HT-29 (cell line): ENCODE data around the gene AP1S1. TPM values are rescaled to one million over a fixed set of nuclear protein-coding genes. Genes with fewer than 3 reads are reported as not detected.
"Not testable (repeated sequence)": the region's sequence is repeated elsewhere in the genome, so short reads cannot be mapped to it uniquely, and the experiment has no call there.

Experiments used
- DNase-seq: peaks from one replicate; pipeline ENCODE4 v3.0.0-alpha.2; 2015; ENCODE audit warnings: low spot score
- small RNA-seq: library from RNA; depleted of rRNA; stranded (forward); fragments of <200 nt; gene quantifications from one replicate; pipeline ENCODE3, GENCODE V24; 2014
- total RNA-seq: library from RNA; depleted of rRNA; stranded (reverse); fragments of >200 nt; shearing (Covaris generic); gene quantifications from 2 replicates; pipeline ENCODE4 v1.2.3, GENCODE V29; 2014; rRNA removed

Gene AP1S1
- total RNA-seq, 1 experiment from 2014 or later, result 277 TPM

DNA sequence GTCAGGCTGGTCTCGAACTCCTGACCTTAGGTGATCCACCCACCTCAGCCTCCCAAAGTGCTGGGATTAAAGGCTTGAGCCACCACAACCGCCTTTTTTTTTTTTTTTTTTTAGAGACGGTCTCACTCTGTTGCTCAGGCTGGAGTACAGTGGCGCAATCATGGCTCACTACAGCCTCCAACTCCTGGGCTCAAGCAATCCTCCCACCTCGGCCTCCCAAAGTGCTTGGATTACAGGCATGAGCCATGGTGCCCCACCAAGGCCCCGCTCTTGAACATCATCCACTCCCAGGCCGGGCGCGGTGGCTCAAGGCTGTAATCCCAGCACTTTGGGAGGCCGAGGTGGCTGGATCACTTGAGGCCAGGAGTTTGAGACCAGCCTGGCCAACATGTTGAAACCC lies 45.2 kb downstream of the AP1S1 start:
- not testable (repeated sequence) for DNase-seq

- no peak for DNase-seq
These were observed 46.2 kb downstream of the AP1S1 start for GRCh38 chr7:101200504-101200861.

DNA sequence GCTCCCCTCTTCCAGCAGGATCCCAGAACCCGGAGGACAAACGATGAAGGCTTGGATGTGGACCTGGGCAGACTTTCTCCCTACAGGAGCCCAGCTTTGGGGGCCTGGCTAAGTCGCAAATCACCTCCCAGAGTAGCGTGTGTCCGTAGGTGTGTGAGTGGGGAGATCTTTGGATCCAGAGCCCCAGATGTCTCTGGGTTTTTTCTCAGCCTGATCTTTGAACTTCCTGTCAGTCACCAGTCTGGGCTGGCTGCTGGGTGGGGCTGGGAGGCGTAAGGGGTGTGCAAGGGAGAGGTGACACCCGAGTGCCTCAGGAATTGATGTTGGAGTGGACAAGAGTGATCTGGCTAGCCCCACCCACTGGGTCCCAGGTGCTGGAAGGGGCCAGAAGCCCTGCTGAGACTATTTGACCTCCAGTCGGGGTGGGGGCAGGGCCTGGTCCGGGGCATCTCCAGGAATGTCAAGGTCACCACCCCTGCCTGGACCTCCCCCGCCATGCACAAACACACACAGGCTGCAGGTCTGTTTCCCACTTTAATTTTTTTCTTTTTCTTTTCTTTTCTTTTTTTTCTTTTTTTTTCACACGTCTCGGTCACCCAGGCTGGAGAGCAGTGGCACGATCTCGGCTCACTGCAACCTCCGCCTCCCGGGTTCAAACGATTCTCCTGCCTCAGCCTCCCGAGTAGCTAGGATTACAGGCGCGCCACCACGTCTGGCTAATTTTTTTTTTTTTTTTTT lies 46.8 kb downstream of the AP1S1 start, which contains the start of gene MOGAT3:
Gene MOGAT3 (minus strand): TSS at position 175 of the 738 bp plus-strand sequence. CDS start 182 bp downstream, outside the sequence.
- DNase-seq, result peak; percentile 84

DNA sequence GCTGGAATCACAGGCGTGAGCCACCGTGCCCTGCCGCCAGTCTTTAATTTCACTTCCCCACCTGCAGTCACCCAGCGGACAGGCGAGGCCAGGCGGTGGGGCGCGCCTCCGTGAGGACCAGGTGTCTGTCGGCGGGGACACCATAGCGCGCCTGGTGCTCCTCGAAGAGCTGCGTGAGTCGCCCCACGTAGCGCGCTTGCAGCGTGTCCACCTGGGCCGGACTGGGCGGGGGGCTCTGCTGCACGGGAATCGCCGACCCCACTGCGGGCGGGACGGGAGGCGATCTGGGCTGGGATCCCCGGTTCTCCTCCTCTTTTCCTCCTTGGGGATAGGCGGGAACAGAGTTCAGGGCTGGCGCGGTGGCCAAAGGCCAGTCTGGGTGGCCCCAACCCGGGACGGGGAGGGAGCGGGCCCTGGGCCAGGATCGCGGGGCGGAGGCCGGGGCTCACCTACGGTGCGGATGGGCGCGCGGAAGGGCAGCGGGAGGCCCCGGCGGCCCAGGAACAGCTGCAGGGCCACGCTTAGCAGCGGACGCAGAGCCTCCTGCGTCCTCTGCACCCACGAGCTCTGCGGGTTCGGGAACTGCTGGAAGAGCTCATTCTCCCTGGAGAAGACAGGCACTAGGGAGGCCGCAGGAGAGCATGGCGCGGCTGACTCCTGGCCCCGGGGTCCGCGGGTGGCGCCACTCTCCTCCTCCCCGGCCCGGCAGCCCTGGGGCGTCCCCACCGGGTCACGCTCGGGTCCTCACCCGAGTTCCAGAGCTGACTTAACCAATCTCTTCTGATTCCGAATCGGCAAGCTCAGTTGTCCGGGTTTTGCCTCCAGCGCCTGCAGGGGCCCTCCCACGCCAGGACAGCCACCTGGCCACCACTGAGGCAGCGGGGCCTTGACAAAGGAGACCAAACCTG lies 47.7 kb downstream of the AP1S1 start:
- DNase-seq, result peak; percentile 55

DNA sequence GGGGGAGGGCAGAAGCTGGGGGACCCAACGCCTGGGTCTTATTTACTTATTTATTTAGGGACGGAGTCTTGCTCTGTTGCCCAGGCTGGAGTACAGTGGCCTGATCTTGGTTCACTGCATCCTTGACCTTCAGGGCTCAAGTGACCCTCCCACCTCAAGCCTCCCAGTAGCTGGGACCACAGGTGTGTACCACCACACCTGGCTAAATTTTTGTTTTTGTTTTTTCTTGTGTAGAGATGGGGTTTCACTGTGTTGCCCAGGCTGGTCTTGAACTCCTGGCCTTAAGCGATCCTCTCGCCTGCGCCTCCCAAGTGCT lies 48.3 kb downstream of the AP1S1 start:
- DNase-seq, result no peak

DNA sequence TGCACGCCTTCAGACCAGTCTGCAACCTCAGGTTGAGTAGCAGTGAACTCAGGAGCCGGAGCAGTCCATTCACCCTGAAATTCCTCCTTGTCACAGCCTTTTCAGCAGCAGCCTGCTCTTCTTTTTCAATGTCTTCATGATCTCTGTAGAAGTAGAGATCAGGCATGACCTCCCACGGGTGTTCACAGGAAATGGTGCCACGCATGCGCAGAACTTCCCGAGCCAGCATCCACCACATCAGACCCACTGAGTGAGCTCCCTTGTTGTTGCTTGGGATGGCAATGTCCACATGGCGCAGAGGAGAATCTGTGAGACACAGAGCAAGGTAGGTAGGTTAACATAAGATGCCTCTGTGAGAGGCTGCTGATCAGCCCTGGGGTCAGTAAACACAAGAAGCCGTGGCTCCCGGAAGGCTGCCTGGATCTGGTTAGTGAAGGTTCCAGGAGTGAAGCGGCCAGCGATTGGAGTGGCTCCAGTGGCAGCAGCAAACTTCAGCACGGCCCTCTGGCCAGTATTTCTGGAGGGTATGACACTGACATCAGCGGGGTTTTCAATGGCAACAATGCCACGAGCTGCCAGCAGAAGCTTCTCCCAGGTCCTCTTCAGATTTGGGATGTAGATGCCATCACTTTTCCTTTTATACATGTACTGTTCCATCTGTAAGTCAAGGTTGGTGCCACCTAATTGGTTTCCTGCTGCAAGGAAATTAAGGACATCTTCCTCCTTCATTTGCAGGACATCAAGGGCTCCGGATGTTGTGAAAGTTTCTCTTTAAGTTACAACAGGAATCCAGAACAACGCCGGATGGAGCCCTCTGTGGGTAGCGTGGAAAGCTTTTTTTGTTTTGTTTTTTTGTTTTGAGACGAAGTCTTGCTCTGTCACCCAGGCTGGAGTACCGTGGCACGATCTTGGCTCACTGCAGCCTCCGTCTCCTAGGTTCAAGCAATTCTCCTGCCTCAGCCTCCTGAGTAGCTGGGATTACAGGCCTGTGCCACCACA lies 49.8 kb downstream of the AP1S1 start:
- DNase-seq, result not testable (repeated sequence)

GRCh38 chr7:101205901-101206664 lies 51.8 kb downstream of the AP1S1 start:
- DNase-seq, result no peak

DNA sequence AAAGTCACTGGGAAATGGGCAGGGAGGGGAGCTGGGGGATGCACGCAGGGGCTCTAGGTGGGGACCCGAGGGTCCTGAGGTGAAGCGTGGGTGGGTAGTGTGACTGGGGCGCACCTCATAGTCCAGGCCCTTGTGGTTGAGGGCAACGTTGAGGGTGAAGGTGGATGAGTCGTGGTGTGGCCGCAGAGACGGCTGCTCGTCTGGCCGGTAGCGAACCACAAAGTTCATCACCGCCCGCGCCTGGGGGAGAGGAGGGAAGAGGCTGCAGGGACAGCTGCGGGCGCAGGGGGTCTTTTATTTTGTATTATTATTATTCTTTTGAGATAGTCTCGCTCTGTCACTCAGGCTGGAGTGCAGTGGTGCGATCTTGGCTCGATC lies 52.4 kb downstream of the AP1S1 start:
- no peak for DNase-seq

- no peak for DNase-seq
These were observed 53.2 kb downstream of the AP1S1 start for GRCh38 chr7:101207459-101207858.

GRCh38 chr7:101208794-101209193 lies 54.5 kb downstream of the AP1S1 start:
- no peak for DNase-seq

GRCh38 chr7:101210143-101210542 lies 55.9 kb downstream of the AP1S1 start:
- DNase-seq, result no peak

Small RNA genes lying within 50 kb of the gene (small RNA-seq; reads per million reads assigned to genes)
- not detected for gene MIR4653

Other genes starting within 250 kb of the AP1S1 start
- 6.9 and 7.3 TPM in 2 replicates for gene MUC3A, start 204.9 kb upstream of the AP1S1 start, total RNA-seq
- gene MUC12, start 184.9 kb upstream of the AP1S1 start, total RNA-seq, result 19.2 and 29.8 TPM in 2 replicates
- gene MUC17, start 134.4 kb upstream of the AP1S1 start, total RNA-seq, result 0.23 and 0.44 TPM in 2 replicates
- gene TRIM56, start 69.0 kb upstream of the AP1S1 start, total RNA-seq, result 32.3 and 52.2 TPM in 2 replicates
- gene SERPINE1, start 27.4 kb upstream of the AP1S1 start, total RNA-seq, result 4.6 and 5.0 TPM in 2 replicates
- 0.39 and 0.48 TPM in 2 replicates for gene VGF, start 11.1 kb downstream of the AP1S1 start, total RNA-seq
- 0.13 TPM in 2 replicates for gene NAT16, start 25.8 kb downstream of the AP1S1 start, total RNA-seq
- gene MOGAT3, start 46.6 kb downstream of the AP1S1 start, total RNA-seq, result 6.7 and 8.2 TPM in 2 replicates
- gene PLOD3, start 63.1 kb downstream of the AP1S1 start, total RNA-seq, result 245 and 252 TPM in 2 replicates
- gene ZNHIT1, start 63.7 kb downstream of the AP1S1 start, total RNA-seq, result 180 and 189 TPM in 2 replicates
- gene CLDN15, start 83.3 kb downstream of the AP1S1 start, total RNA-seq, result 14.7 and 15.1 TPM in 2 replicates
- gene FIS1, start 90.6 kb downstream of the AP1S1 start, total RNA-seq, result 377 and 384 TPM in 2 replicates
- 23.5 and 29.4 TPM in 2 replicates for gene IFT22, start 167.3 kb downstream of the AP1S1 start, total RNA-seq
- gene COL26A1, start 208.4 kb downstream of the AP1S1 start, total RNA-seq, result not detected in 2 replicates